Epidermal melanocyte (primary cell): ENCODE results near the gene ELK3.

Experiments
- DNase-seq: peaks from one replicate; pipeline ENCODE4 v3.0.0; 2011; ENCODE audit warnings: low spot score; ENCODE audit not compliant: insufficient read length

The ELK3 gene

DNA sequence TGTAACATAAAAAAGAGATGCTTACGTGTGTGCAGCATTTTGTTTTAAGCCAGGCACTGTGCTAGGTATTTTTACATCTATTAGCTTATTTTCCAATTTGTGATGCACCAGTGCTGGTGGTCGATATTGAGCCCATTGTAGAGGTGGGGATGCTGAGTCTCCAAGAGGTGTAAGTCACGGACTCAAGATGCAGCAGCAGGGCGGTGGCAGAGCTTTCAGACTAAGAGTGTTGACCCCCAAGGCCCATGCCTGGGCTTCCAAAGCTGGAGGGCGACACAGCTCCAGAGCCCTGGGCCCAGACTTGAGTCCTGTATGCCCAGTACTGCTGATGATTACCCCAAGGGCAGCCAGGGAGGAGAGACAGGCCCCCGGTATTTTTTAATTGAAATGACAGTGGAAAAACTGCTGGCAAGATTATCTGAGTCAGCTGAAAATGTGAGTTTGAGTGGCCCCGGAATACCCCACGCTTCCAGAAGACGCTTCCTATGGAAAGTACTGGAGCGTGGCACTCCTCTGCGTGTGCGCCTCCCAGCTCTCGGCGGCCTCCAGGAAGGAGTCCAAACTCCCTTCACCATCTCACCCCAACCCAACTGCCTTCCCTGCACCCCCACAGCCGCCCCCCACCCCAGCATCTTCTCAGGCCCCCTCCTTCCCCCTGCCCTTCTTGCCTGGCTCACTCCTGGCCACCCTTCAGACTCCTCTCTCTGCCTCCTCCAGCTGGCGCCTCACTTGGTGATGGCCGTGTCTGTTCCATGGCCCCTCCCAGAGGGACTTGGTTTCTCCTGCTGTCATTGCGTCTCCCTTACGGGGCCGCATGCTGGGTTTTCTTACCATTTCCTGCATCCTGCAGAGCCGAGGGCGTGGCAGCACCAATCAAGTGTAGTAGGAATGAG, 40.7 kb downstream of the ELK3 start:
- no peak for DNase-seq

DNA sequence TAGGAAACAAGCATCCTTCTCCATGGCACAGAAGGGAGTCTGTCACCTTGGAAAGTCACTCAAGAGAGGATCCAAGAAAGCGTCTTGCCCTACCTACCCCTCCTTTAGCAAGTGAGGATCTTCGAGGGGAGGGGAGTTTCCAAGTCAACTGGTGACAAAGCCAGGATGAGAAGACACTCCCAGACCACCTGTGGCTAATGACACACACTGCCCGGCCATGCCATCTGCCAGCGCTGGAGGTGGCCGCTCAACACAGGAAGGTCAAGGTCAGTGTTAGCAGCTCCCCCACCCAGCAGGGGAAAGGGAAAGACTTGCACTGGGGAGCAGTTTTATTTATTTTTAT, 41.3 kb downstream of the ELK3 start:
- DNase-seq, result no peak

- DNase-seq, result no peak
Measured at GRCh38 chr12:96236221-96236822, 42.1 kb downstream of the ELK3 start.

DNA sequence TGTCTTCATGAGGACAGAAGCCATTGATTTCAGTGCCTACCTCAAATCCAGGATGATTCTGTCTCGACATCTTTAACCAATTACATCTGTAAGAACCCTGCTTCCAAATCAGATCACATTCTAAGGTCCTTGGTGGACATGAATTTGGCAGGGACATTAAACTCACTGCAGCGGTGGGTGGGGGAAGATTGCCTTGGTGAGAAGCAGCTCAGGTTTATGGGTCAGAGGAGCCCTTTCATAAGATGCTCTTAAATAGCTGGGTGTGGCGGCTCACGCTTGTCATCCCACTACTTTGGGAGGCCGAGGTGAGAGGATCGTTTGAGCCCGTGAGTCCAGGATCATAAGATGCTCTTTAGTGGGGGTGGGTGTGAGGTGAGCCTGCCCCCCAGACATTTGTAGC, 42.9 kb downstream of the ELK3 start:
- no peak for DNase-seq

DNA sequence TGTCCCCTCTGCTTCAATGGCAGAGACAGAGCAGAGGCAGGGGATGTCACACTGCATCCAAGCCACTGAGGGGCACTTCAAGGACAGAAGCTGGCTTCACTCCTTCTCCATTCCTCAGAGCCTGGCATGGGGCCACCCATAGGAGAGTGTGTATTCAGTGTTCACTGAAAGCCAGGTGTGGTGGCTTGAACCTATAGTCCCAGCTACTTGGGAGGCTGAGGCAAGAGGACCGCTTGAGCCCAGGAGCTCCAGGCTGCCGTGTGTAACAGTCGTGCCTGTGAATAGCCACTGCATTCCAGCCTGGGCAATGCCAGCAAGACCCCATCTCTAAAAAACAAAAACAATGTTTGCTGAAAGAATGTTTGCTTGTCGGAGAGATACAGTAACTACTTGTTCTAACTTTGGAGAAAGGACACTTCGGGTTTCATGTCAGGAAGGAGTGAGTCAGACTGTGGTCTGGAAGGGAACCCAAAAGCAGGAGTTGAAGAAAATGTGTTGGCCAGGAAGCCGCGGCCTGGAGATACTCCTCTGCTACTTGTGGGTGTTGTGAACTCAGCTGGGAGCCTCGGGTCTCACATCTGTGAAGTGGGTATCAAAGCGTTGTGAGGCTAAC, 43.4 kb downstream of the ELK3 start:
- DNase-seq, result peak; percentile 69

GRCh38 chr12:96238336-96239047, 44.3 kb downstream of the ELK3 start:
- no peak for DNase-seq

DNA sequence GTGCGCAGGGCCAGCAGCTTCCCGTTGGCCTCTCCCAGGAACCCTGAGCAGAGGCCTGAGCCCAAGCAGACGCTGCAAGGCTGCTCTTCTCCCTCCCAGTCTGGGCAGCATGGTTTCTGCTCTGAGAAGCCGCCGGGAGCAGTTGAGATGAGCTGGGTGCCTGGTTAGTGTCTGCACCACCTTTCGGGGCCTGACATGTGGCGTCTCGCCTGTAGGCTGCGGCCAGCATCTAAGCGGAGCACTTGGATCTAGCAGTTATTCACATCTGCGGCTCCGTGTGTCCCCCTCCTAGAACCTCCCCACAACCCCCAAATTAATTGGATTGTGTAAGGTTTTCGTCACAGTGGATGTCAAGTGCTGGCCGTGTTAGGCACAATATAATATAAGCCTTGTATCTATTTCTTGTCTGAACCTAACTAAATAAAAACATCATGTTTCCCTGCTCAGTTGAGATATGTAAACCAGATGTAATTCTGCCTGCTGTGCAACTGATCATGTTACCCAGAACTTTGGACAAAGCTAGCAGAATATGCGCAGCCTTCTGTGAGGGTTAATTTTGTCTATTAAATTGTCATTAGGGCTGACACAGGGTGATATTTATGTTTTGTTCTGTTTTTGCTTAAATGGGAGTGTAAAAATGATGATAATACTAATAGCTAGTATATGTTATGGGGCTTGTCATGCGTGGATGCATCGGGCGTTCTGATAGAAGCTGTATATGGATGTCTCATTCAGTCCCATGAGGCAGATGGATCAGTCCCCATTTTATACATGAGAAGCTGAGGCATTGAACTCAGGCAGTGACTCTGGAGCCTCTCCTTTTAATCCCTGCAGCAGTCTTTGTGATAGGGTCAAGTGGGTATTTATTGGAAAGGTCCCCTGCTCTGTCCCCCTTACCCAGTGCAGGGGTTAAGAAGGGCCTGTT, 45.8 kb downstream of the ELK3 start:
- peak; percentile 48 for DNase-seq

DNA sequence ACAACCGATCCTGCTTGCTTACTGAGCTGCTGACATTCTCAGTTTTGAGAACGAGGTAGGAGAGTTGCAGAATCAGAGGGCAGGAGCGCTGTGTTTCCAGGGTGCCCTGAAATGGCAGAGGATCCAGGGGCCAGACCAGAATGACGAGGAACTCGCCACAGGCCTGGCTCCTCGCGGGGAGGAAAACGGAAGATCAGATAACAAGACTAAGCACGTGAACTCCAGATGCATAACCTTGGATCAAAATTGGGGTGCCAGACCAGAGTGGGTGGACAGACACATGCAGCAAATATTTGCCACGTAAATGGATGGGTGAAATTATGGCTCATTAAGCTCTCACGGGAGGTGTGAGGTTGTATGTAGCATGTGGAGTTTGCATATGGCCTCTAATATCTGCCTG, 46.5 kb downstream of the ELK3 start:
- DNase-seq, result no peak

DNA sequence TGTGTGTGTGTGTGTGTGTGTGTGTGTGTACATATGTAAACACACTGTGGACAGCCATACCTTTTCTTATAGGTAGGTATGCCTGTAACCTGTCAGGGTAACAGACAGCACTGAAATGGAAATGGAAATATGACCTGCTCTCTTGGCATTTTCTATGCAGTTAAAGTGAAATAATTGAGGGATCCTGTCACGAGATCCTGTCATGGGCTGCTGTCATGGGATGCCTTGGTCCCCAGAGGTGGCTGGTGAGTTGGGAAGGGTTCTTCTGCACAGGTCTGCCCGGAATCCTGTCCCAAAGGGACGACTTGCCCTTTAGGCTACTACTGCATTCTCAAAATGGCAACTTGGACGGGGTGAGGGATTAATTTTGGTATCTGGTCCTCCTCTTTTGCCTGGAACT, 47.3 kb downstream of the ELK3 start:
- DNase-seq, result no peak

DNA sequence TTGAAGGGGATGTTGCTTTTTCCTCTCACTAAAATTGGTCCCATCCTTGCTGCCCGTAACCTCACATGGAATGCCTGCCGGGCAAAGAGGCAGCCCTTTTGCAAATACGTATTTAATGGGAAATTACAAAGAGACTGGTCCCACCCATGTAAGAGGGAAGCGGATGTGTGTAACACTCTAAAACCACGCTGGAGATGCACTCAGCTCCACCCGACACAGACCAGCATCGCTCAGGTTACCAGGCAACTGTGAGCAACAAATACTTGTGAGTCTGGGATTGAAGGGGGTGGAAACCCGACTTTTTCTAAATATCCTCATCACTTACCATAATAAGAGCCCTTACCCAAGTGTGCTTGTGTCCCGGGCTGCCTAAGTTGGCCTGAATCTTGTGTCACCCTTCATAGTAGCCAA, 47.7 kb downstream of the ELK3 start:
- DNase-seq, result no peak

DNA sequence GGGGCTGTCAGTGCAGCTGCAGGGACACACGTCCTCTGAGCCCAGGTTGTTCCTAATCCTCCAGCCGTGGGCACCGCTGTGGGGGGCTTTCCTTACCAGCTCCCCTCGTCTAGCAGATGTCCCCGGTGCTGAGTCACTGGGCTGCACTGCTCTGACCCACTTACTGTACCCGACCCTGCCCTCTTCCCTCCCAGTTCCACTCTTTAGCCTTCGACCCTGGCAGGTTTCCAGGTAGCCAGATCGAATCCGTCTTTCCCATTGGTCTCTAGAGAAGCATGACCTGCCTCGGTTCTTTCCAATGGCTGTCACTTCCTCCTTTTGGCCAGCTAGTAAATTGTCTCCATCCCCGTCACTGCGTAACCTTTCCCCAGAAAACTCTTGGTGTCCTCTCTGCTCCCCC, 48.4 kb downstream of the ELK3 start:
- DNase-seq, result no peak

DNA sequence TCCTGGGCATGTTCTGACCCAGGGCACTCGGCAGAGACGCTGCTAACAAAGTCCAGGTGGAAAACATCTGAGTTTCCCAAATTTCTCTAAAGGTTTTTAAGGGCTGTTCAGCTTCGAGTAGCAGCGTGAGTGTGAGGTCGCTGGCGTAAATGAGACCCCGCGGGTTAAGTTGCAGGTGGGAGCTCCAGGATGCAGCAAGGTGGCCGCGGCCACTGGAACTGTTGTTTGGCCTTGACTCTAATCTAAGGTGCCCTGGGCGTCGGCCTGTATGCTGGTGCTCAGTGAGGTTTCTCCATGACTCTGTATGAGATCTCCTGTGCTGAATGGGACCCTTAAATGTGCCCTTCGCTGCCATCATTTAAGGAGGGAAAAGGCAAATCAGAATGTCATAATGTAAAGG, 50.7 kb downstream of the ELK3 start:
- DNase-seq, result no peak

GRCh38 chr12:96246926-96247505, 52.8 kb downstream of the ELK3 start:
- DNase-seq, result no peak

DNA sequence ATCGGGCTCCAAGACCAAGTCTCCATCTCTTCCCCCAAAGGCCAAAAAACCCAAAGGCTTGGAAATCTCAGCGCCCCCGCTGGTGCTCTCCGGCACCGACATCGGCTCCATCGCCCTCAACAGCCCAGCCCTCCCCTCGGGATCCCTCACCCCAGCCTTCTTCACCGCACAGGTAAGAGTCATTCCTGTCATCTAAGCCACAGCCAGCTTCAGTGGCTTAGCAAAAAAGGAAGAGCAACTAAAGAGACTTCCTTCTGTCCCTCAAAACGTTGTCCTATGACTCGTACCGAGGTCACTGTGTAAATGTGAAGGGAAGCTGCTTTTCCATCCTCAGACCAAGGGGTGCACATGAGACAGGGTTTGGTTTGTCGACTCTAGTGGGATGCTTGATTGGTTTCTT, 53.4 kb downstream of the ELK3 start:
- DNase-seq, result no peak

GRCh38 chr12:96248136-96248931, 54.2 kb downstream of the ELK3 start:
- no peak for DNase-seq

- no peak for DNase-seq
Measured at GRCh38 chr12:96249196-96250118, 55.3 kb downstream of the ELK3 start.

- DNase-seq, result no peak
Measured at GRCh38 chr12:96250119-96250685, 56.0 kb downstream of the ELK3 start.

DNA sequence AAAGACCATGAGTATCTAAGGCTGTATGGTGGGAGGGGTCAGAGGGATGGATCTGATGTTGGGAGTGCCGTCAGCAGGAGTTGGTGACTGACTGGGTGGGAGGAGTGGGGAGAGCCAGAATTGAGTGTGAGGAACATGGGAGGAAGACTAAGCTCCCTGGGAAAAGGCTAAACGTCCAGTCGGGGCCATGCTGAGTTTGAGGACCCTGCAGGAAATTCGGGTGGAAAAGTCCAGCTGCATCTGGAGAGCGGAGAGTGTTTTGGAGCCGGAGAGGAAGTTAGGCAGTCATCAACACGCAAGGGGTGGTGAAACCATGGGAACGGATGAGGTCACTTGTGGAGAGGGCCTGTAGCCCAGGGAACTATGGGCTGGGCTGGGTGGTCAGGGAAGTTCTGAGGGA, 60.9 kb downstream of the ELK3 start:
- DNase-seq, result no peak
